GM23248 (cell line): ENCODE data around the gene PTK6. TPM values are rescaled to one million over a fixed set of nuclear protein-coding genes. Genes with fewer than 3 reads are reported as not detected.
A peak's percentile ranks its signal among the peaks of the same experiment; 100 is the strongest.

Experiments
- DNase-seq: peaks from one replicate; pipeline ENCODE4 v3.0.0-alpha.2; 2015
- H2AFZ ChIP-seq: fragments of 200-600 bp; sonication (generic); 2 replicates; pipeline ENCODE4 v1.6.1; 2016; ENCODE audit warnings: antibody characterized with exemption
- H3F3A ChIP-seq: fragments of 200-600 bp; sonication (generic); 2 replicates; pipeline ENCODE4 v1.6.1; 2016; ENCODE audit warnings: mild to moderate bottlenecking, antibody characterized with exemption, mixed run types; ENCODE audit not compliant: insufficient read depth
- H3K27ac ChIP-seq: fragments of 200-600 bp; sonication (generic); 2 replicates; pipeline ENCODE4 v1.5.1; 2016; ENCODE audit warnings: mild to moderate bottlenecking
- H3K27me3 ChIP-seq: fragments of 200-600 bp; sonication (generic); replicated peaks from 2 replicates; pipeline ENCODE4 v1.6.1; 2016; ENCODE audit warnings: mild to moderate bottlenecking; ENCODE audit not compliant: insufficient read depth
- H3K36me3 ChIP-seq: fragments of 200-600 bp; sonication (generic); 2 replicates; pipeline ENCODE4 v1.6.1; 2016; ENCODE audit warnings: low read depth, mild to moderate bottlenecking
- H3K4me1 ChIP-seq: fragments of 200-600 bp; sonication (generic); 2 replicates; pipeline ENCODE4 v1.6.1; 2016; ENCODE audit warnings: mild to moderate bottlenecking; ENCODE audit not compliant: insufficient read depth
- H3K4me2 ChIP-seq: fragments of 200-600 bp; sonication (generic); one replicate; pipeline ENCODE4 v1.6.1; 2016; ENCODE audit warnings: mild to moderate bottlenecking; ENCODE audit not compliant: unreplicated experiment
- H3K4me3 ChIP-seq: fragments of 200-600 bp; sonication (generic); 2 replicates; pipeline ENCODE4 v1.5.1; 2016; ENCODE audit warnings: mild to moderate bottlenecking
- H3K79me2 ChIP-seq: fragments of 200-600 bp; sonication (generic); 2 replicates; pipeline ENCODE4 v1.6.1; 2016; ENCODE audit warnings: mild to moderate bottlenecking; ENCODE audit not compliant: insufficient read depth
- H3K9ac ChIP-seq: fragments of 200-600 bp; sonication (generic); 2 replicates; pipeline ENCODE4 v1.6.1; 2016; ENCODE audit warnings: mild to moderate bottlenecking
- H3K9me2 ChIP-seq: fragments of 200-600 bp; sonication (generic); 2 replicates; pipeline ENCODE4 v1.6.1; 2016; ENCODE audit warnings: mixed run types, mild to moderate bottlenecking, moderate library complexity; ENCODE audit not compliant: insufficient read depth
- H3K9me3 ChIP-seq: fragments of 200-600 bp; sonication (generic); one replicate; pipeline ENCODE4 v1.6.1; 2017; ENCODE audit warnings: low read depth
- H4K20me1 ChIP-seq: fragments of 200-600 bp; sonication (generic); 2 replicates; pipeline ENCODE4 v1.6.0; 2016; ENCODE audit not compliant: insufficient read depth
- EZH2 ChIP-seq: fragments of 200-600 bp; sonication (generic); IDR thresholded peaks from 2 replicates; pipeline ENCODE4 v1.6.1; 2018; ENCODE audit warnings: antibody characterized with exemption, mild to moderate bottlenecking; ENCODE audit not compliant: insufficient read depth, poor library complexity, severe bottlenecking
- EZH2phosphoT487 ChIP-seq: fragments of 200-600 bp; sonication (generic); IDR thresholded peaks from 2 replicates; pipeline ENCODE4 v1.6.1; 2018; ENCODE audit warnings: antibody characterized with exemption, moderate library complexity, mild to moderate bottlenecking, low read depth; ENCODE audit not compliant: insufficient read depth
- WGBS, 2 experiments: methylation state at CpG; one replicate each; pipeline ENCODE4 v1.1.6; 2015 to 2017; ENCODE audit warnings: low lambda C conversion rate in 2 of 2, low coverage in 1 of 2; ENCODE audit errors: missing lambda C conversion rate in 2 of 2; 5-methylcytosine and 5-hydroxymethylcytosine counted together
- in situ Hi-C: fragments of 300-500 bp; cut with MboI; formaldehyde crosslinking; loops from 2 replicates; pipeline ENCODE4 v1.15.0; 2020
- polyA plus RNA-seq: library from polyadenylated mRNA; unstranded; fragments of >200 nt; fragmentation: Nextera tagmentation; extraction: Ambion mirVana; gene quantifications from 2 replicates; pipeline ENCODE4 v1.2.1, GENCODE V29; 2016
- total RNA-seq: library from RNA; depleted of rRNA; stranded (reverse); fragments of >200 nt; shearing (Covaris generic); gene quantifications from 2 replicates; pipeline ENCODE4 v1.2.3, GENCODE V29; 2014

PTK6 gene
- total and polyA plus RNA-seq, 2 experiments from 2014 or later, result not detected

DNA sequence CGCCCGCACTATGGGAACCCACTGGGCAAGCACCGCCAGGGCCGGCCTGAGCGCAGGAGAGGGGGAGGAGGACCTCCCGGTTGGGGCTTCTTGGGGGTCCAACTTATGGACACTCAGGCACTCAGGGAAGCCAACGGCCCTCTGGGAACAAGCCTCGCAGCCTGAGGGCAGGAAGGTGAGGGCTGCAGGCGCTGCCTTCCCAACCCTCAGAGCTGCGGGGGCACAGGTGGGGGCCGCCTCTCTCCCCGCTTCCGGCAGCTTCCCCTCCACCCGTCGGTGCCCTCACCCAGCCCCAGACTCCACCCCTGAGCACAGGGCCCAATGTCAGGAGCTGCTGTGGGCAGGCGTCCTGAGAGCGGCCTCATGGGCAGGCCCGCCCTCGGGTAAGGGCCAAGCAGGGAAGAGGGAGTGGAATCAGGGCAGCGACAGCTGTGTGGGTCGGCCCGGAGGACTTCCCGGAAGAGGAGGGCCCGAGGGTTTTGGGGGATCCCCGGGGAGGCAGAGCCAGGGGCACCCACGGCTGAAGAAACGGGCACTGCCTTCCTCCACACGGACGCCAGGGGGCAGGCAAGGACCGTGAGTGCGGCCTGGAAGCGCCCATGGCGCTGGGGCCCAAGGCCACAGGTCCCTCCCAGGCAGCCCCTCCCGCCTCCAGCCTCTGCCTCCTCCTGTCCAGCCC, 488 bp upstream of the PTK6 start:
- Histone ChIP-seq H3K9me3 (no peaks in the 10 kb centered on the region), H3K9ac (no peak overlapping the region), H3F3A (no peaks in the 10 kb centered on the region), H3K79me2 (no peaks in the 10 kb centered on the region), H3K4me1 (no peaks in the 10 kb centered on the region), H3K4me2 (peak overlapping the region; percentile 38), H2AFZ (peak overlapping the region; percentile 72), H3K27ac (no peak overlapping the region), H3K36me3 (no peaks in the 10 kb centered on the region), H4K20me1 (no peaks in the 10 kb centered on the region), H3K27me3 (no peaks in the 10 kb centered on the region), H3K4me3 (peak overlapping the region; percentile 22; the same call in 1 of the 2 replicates), H3K9me2 (no peaks in the 10 kb centered on the region)
- in situ Hi-C loops, result no loop called here
- 18% methylated on average over 28 to 30 of the region's 34 CpGs for WGBS, 2 experiments
- peak; percentile 94 for DNase-seq
- no peak for TF ChIP-seq EZH2phosphoT487
- no peak for TF ChIP-seq EZH2

DNA sequence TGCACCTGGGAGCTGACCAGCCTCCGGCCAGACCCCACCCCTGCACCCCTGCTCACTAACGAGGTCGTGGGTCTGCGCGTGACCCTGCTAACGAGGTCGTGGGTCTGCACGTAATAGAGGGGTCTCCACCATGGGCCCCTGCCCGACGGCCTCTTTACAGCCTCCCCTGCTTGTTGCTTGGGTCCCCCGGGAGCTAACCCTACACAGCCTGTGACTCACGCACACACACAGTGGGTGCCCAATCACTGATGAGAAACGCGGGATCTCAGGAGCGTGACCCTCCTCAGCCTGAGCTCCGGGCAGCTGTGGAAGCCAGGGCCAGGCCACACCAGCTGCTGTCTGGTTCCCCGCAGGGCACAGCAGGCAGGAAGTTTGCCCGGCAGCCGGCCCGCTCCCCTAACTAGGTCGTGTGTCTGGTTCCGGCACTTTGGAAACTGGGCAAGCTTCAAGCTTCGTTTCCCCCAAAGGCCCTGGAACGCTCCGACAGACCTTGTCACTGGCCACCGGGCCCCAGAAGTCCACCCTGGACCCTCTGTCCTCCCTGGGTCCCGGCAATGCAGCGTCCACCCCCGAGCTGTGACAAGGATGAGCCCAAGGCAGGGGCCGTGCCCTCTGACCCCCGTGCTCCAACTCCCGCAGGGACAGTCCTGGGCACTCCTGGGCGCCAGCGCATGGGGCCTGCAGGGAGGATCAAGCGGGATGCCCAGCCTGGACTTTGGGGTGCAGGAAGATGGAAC, 767 bp downstream of the PTK6 start:
- H3F3A ChIP-seq, result no peaks in the 10 kb centered on the region
- H3K9me3 ChIP-seq, result no peaks in the 10 kb centered on the region
- H3K4me3 ChIP-seq, result no peak overlapping the region
- no peaks in the 10 kb centered on the region for H3K79me2 ChIP-seq
- no peak overlapping the region for H3K4me2 ChIP-seq
- 40 to 44% methylated on average over 35 of the region's 35 CpGs for WGBS, 2 experiments
- no peak overlapping the region for H3K9ac ChIP-seq
- H2AFZ ChIP-seq, result peak overlapping the region; percentile 29; the same call in 1 of the 2 replicates
- no peaks in the 10 kb centered on the region for H3K4me1 ChIP-seq
- TF ChIP-seq EZH2phosphoT487, result no peak
- TF ChIP-seq EZH2, result no peak
- H3K27ac ChIP-seq, result no peak overlapping the region
- H3K27me3 ChIP-seq, result no peaks in the 10 kb centered on the region
- no peaks in the 10 kb centered on the region for H4K20me1 ChIP-seq
- H3K36me3 ChIP-seq, result no peaks in the 10 kb centered on the region
- in situ Hi-C loops, result no loop called here
- H3K9me2 ChIP-seq, result no peaks in the 10 kb centered on the region
- DNase-seq, result peak; percentile 89

DNA sequence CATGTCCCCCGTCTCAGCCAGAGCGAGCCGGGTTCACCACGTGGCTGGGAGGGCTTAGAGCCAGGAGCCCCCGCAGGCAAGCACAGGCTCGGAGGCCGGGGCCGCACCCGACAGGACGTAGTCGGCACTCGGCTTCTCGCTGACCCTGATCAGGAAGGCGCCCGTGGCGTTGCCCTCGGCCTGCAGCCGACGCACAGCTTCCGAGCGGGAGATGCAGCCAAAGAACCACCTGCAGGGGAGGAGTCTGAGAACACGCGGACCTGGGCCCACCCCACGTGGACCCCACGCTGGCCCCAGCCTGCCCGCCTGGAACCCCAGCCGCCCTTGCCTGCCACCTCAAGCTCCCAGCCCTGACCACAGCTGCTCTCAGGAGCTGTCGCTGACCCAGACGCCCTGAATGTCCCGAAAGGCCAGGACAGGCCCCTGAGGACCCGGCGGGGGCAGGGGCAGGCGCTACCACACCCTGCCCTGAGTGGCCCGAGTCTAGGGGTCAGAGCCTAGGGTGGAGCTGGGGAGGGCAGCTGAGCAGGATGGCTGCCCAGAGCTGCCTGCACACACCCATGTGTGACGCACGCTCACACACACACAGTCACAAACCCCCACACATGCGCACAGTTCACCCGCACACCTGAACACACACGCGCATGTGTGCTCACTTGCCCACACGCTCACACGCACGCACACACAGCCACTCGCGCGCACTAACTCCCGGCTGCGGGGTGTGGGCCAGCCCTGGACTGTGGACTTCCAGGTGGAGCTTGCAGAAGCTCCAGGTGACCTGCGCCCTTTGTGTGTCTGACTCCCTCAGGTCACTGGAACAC, 2.1 kb downstream of the PTK6 start:
- peak; percentile 52 for DNase-seq
- WGBS, 2 experiments, result 39 to 49% methylated on average over 24 to 48 of the region's 49 CpGs

DNA sequence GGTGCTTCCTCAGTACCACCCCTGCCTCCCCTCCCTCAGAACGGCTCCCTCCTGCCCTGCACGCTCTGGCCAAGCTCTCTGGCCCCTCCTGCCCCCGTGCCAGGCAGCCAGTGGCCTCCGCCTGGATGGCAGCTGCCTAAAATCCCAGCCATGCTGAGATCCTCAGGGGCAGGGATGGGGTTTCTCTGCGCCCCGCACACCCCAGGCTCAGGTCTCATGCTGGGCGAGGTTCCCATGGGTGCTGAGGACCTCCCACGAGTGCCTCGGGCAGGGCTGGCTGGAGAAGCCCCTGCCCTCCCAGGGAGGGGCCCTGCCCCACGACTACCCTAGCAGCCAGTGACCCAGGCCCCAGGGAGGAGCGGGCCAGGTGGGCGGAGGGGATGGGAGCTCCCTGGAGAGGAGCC, 2.7 kb downstream of the PTK6 start:
- Histone ChIP-seq H3K4me2 (no peak overlapping the region), H3K27ac (no peak overlapping the region), H4K20me1 (no peaks in the 10 kb centered on the region), H2AFZ (no peak overlapping the region), H3K79me2 (no peaks in the 10 kb centered on the region), H3K9me3 (no peaks in the 10 kb centered on the region), H3K36me3 (no peaks in the 10 kb centered on the region), H3F3A (no peaks in the 10 kb centered on the region), H3K9ac (no peak overlapping the region), H3K27me3 (no peaks in the 10 kb centered on the region), H3K9me2 (no peaks in the 10 kb centered on the region), H3K4me3 (no peak overlapping the region), H3K4me1 (no peaks in the 10 kb centered on the region)
- WGBS, 2 experiments, result 15 to 30% methylated on average over 9 to 10 of the region's 12 CpGs
- DNase-seq, result no peak
- in situ Hi-C loops, result no loop called here
- TF ChIP-seq EZH2phosphoT487, result no peak
- no peak for TF ChIP-seq EZH2

More for the DNA sequence above, 2.1 kb downstream of the PTK6 start:
- Histone ChIP-seq H4K20me1 (no peaks in the 10 kb centered on the region), H2AFZ (no peak overlapping the region), H3K79me2 (no peaks in the 10 kb centered on the region), H3K36me3 (no peaks in the 10 kb centered on the region), H3K4me2 (no peak overlapping the region), H3F3A (no peaks in the 10 kb centered on the region), H3K27ac (no peak overlapping the region), H3K4me1 (no peaks in the 10 kb centered on the region), H3K9me2 (no peaks in the 10 kb centered on the region), H3K4me3 (no peak overlapping the region), H3K9ac (no peak overlapping the region), H3K9me3 (no peaks in the 10 kb centered on the region), H3K27me3 (no peaks in the 10 kb centered on the region)
- in situ Hi-C loops, result no loop called here
- TF ChIP-seq EZH2 (no peak), EZH2phosphoT487 (no peak)
